Measurements from ENCODE around the gene SLC37A2.
"Not testable (repeated sequence)": the region's sequence is repeated elsewhere in the genome, so short reads cannot be mapped to it uniquely, and the experiment has no call there.

SLC37A2 gene

DNA sequence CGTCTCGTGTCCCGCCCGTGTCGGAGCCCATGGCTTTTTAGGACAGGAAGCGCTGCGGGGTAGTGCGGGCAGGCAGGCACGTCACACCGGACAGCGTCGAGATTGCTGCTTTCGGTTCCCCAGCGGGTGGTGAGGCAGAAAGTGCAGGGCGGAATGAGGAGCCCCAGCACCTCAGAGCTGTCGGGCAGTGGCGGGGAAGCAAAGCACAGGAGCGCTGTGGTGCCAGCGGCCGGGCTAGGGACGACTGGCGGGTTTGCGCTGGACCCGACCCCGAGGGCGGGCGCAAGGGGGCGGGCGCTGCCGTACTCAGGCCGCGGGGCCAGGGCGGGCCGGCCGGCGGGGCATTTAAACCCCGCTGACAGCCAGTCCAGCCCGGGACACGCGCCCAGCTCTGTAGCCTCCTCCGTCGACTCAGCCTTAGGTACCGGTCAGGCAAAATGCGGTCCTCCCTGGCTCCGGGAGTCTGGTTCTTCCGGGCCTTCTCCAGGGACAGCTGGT lies at the start of gene SLC37A2:
SLC37A2 (plus strand) TSS at position 375 of the 498 bp plus-strand sequence; CDS start at position 438, 63 bp downstream.
- peak in 2 of 3 experiments; percentile 58 to 59 for DNase-seq

DNA sequence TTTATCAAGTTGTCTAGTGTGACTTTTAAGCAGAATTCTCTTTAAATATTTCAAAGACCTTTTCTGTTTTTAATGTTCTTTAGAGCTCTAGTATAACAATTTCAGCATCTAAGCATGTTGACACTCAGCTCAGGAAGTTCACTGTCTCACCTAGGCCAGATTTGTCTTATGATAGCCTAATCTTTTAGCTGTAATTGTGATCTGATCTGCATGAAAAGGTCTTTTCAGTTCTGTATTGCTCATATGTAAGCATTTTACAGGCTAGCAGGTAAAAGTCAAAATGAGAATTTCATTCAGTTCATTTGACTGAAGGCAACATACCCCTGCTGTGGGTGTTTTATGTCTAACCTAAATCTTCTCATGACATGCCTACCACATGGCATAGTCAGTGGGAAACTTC lies 46.7 kb upstream of the SLC37A2 start:
- DNase-seq, result no peak

DNA sequence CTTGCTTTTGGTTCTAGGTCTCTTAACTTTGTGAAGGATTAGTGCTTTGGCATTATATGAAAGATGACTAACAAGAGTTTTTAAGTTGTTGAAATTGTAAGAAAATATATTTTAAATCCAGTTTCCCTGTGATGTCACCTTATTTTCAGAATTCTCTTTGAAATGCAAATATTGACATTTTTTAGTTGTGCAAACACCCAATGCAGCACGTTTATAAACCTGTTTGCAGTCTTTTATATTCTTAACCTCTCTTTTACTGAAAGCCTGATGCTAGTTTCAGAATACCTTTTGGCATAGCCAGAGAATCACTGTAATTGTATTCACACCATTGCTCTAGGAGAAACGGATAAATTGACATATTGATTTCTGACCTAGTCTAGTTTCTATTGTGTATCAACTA lies 42.8 kb upstream of the SLC37A2 start:
- no peak for DNase-seq

DNA sequence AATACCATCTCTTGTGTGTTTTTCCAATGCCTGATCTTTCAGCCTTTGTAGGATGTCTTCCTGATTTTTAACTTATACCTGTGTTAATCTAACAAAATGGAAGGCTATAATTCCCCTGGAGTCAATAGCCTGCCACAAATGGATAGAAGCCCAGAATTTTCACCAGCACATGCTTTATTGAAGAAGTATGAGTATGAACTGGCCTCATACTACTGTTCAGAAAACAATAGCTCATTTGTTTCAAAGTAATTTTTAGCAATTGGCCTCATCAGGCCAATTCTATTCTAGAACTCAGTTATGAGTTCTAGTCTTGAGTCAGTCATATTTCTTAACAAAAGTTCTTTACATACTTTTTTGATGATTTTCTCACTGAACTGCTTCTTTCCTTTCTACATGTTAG lies 40.6 kb upstream of the SLC37A2 start:
- no peak for DNase-seq

DNA sequence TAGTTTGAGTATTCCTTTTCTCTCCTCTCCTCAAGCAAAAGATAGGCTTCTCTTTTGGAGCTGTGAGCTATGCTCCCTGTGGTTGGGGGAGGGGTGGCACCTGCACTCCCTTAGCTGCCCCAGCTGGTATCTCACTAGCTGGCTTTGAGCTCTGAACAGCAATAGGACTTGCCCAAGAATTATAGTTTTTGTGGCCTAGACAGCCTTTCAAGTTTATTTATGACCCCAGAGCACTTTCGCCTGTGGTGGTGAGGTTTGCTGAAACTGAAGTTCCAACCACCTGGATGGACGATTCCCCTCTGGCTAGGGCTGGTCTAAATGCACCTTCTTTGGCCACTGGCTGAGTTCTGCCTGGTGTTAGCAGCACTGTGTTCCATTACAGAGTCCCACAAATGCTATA lies 37.1 kb upstream of the SLC37A2 start:
- DNase-seq, result no peak

DNA sequence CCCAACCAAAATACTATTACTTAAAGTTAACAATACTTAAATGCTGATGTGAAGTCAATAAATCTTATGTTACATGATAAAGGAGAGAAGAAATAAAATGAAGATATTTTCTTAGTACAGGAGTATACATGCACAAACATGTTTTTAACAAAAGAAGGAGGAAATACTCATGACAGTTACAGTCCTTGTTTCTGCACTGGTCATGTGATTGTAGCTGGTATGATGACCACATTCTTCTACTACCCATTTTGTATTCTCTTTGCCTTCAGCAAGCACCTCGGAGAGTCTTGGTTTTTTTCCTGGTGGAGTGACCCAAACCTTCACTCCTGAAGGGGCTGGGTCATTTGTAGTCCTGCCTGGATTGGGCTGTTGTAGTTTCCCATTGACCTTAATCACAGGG lies 33.7 kb upstream of the SLC37A2 start:
- not testable (repeated sequence) for DNase-seq

DNA sequence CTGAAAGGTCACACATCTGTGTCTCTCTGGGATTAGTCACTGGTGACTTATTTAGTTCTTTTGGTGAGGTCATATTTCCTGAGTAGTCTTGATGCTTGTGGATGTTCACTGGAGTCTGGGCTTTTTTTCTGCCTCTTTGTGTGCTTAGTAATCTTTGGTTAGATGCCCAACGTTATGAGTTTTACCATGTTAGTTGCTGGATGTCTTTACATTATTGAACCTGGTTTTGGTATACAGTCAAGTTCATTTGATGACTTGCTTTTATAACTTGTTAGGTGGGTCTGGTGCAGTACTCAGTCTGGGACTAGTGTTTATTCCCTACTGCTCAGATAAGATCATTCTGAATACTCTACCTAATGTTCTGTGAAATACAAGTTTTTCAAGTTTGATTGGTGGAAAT lies 26.2 kb upstream of the SLC37A2 start:
- DNase-seq, result no peak

DNA sequence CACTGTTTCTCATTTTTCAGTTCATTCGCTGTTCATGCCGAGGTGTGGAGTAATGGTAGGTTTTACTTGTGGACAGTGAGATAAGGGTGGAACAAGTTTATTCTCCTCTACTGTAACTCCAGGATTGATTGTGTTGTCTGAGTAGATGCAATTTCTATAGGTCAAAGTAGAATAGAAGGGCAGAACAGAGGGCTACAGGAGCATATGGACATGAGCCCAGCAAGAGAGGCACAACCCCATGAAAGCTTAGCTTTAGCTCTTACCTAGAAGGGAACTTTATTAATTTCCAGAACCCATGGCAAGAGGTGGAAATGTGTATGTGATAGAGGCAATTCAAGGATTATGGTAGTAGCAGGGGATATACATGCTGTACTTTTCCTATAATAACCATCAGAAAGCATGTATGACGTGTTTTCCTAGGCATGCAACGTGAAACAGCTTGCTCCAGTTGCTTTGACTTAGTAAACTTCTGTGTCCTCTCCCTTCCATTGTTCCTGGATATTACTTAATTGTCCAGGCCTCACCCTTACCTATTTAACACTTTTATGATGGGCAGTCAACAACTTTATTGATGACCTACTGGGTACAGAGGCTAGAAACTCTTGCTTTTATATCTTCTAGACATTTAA lies 13.8 kb upstream of the SLC37A2 start:
- DNase-seq, result no peak

DNA sequence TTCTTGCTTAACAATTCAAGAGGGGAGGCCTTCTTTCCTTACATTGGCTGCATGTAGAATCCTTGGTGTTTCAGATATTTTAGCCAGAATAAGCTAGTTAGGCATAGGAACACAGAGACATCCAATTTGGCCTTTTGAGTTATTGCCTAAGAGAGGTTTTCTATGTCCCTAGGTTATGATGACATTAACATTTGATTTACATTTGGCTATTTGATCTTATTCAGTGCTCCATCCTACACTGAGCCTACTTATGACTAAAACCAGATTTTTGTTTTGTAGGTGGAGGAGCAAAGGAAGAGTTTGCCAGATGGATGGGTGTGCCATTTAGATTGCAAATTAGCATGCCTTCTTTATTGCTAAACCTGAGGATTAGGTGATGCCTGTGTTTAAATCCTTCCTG lies 11.1 kb upstream of the SLC37A2 start:
- no peak for DNase-seq

DNA sequence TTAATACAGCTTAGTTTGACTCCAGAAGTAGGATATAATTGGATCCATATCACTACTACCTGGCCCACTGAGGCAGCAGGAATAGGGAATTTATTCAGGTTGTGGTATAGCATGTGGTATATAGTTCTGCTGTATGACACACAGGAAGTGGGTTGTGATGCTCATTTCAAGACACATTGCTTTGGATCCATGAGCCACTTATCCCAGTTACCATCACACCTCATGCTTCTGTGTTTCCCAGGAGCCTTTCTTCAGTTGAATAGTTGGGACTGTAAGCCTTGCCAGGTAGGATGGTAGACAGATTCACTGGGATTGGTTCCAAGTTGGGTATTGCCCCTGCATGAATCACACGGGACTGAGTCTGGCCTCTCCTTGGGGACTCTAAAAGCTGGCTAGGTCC lies 9.9 kb upstream of the SLC37A2 start:
- DNase-seq, result no peak

DNA sequence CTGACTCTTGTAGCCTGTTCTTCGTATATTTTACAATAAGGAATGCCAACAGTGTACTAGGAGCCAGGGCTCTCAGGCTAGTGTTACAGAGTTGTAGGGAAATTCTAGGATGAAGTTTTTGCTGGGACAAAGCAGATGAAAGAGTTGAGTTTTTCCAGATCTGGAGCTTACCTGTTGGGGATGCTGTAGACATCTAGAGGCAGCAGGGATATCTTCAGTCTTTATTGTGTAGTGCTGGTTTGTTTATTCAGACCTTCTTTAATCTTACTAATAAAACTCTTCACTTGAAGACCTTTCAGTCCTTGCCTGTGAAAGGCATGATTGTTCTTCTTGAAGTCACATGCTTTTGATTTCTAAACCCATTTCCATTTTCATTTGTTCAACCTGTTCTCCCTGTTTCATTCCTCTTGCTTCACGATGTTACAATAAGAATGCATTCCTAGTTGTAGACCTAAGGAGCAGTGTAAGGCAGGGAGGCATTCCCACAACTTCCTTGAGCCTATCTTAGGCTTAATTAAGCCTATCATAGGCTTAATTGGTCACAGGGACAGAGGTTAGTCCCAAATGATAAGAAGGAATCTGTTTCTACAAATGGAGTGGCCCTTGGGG lies 7.9 kb upstream of the SLC37A2 start:
- no peak for DNase-seq

DNA sequence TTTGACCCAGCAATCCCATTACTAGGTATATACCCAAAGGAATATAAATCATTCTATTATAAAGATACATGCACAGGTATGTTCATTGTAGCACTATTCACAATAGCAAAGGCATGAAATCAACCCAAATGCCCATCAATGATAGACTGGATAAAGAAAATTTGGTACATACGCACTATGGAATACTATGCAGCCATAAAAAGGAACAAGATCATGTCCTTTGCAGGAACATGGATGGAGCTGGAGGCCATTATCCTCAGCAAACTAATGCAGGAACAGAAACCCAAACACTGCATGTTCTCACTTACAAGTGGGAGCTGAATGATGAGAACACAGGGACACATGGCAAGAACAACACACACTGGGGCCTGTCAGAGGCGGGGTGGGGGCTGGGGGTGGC lies 7.0 kb upstream of the SLC37A2 start:
- DNase-seq, result not testable (repeated sequence)

DNA sequence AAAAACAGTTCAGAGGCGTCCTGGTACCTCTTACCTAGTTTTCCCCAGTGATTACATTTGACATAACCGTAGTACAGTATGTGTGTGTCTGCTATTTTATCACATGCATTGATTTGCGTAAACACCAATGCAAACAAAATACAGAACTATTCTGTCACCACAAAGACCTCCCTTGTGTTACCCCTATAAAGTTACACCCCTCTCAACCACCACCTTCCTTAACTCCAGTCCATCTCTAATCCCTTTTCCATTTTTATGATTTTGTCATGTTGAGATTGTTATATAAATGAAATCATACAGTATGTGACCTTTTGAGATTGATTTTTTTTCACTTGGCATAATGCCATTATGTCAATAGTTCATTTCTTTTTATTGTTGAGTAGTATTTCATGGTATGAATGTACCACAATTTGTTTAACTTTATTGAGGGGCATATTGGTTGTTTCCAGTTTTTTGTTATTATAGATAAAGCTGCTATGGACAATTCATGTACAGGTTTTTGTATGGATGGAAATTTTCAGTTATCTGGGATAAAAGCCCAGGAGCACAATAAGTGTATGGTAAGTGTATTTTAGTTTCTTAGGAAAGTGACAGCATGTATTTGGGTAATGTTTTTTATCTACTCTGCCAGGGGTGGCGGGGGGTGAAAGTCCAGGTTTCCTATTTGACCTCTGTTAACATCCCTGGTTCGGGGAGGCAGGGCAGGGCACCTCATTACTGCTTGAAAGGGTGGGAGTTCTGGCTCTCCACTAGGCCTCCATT lies 6.0 kb upstream of the SLC37A2 start:
- DNase-seq, result no peak

DNA sequence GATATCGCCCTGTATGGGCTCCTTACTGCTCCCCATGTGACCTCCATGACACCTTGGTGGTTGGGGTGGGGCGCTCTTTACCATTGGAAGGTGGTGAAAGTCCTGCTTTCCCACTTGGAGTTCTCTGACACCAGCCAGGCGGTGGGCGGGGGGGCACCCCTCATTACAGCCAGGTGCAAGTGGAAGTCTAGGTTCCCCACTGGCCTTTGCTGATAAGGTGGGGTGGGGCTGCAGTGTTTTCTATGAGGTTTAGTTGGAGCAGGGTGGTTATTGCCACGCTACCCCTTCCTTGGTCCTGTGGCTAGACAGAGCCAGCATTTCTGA lies 5.5 kb upstream of the SLC37A2 start:
- DNase-seq, result no peak

DNA sequence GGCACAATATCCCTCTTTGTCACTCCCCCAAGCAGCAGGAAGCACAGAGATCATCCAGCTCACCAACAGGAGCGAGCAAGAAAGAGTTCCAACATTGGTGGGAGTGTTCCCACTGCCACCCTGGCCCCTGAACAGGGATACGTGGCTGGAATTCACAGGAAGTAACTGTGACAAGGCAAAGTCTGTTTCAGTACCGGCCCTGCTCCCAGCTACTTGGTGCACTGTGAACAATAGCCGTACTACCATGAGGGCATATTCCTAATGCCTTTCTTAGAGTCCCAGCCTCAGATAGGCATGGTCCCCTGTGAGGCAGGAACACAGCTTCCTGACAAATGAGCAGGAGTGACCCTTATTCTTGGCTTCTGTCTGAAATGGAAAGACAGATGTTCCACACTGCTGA lies 1.8 kb upstream of the SLC37A2 start:
- DNase-seq, result no peak

DNA sequence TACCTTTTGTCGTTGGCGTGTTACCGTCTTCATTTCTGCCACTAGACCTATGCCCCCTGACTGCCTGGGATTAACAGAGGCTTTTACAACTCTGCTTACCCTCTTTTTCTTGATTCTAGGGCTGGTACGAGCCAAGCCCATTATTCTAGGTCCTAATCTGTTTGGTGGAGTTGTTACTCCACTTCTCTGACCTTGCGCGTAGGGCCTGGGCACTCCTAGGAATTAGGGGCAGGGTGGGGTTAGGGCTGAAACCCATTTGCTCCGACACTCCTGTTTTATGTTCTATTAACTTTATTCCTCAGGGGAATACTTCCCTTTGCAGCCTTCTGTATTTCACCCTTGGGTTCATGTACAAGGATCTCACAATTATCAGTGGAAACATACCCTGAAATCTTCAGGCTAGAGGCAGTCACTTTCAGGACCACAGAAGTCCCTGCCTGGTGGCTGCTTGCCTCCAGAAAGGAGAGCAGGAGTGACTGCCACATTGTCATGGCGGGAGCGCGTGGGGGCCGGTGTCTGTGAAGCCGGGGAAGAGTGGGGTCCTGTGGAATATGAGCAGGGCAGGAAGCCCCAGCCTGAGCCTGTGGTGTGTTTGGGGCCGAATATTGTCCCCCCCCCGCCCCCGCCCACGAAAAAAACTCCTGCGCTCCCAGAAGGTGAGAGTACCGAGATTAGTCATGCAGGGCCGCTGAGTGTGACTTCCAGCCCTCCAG lies 731 bp upstream of the SLC37A2 start:
- DNase-seq, result no peak

DNA sequence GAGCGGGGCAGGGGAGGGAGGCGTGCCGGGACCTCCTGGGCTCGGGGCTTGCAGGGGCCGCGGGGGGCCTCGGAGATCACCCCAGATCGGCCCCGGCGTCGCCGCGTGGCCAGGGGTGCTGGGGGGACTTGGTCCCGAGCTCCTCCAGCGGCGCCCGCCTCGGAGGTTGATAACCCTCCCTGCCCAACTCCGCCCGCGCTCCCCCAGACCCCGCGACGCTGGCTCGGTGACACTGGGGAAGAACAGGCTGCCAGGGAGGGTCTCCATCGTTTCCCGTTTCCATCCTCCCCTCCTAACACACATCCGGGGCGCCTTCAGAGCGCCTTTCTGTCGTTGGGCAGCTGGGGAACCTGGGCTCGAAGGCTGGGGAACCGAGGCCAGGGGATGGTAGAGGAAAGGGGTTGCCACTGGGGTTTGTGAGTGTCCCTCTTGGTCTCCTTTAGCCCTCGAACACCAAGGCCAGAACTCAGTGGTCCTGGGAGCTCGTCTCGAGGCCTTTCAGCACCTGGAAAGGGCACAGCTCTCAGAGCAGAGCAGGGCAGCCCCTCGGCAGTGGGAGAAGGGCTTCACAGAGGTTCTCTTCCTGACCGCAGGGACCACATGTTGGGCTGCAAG lies 431 bp downstream of the SLC37A2 start:
- DNase-seq, result peak in 2 of 3 experiments; percentile 34 to 52

DNA sequence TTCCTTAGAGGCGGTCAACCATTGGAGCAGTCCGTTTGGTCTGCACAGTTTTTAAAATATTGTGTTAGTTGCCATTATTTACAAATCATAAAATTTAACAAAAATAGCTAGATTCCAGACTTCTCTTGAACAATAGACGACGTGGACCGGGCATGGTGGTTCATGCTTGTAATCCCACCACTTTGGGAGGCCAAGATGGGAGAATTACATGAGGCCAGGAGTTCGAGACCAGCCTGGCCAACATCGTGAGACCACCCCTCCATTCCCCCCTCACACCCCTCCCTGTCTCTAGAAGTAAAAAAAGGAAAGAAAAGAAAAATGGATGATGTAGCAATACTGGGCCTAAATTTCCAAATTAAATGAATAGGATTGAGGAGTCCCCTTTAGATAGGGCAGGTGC lies 965 bp downstream of the SLC37A2 start:
- no peak for DNase-seq

DNA sequence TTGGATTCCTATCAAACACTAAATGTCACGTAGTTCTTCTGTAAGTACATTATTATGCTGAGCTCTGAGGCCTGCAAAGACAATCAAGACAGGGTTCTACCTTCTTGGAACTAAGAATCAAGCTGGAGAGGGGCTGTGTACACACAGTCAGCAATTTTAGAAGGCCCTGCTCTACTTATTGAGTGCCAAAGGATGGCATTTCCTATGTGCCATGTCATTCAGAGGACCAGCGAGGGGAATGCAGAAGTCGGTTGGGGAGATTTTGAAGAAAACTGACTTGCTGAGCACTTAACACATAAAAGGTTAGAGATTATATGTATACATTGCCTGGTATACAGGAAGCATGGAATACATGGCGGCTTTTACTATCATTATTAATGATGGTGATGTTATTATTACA lies 5.3 kb downstream of the SLC37A2 start:
- no peak for DNase-seq

DNA sequence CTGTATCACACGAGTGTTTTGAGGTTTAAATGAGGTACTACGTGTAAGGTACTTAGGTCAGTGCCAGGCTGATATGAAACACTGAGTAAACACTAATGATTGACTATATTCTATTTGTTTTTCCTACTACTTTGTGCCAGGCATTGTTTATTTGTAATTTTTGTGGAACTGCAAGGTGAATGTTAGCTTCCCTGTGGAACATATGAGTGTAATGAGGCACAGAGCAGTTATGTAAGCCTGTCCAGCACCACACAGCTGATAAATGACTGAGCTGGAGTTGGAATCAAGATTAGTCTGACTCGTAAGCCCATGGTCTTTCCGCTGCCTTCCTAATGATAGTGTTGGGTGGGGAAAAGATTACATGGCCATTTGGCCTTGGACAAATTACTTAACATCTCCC lies 5.9 kb downstream of the SLC37A2 start:
- no peak for DNase-seq

DNA sequence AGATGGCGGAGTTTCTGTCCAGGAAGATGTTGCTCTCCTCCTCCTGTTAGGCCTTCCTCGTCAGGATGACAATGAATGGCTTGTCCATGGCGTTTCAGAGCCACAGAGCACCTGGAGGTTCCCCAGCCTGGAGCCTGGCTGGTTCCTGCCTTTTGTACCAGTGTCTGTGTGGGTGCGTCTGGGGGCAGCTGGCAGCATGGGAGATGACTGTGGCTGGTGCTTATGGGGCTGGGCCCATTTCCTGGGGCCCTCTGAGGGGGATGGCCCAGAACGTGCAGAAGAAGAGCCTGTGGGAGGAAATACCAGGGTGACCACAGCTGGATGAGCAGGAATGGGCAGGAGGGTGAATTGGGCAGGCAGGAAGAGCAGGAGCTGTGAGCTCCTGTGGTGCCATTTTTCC lies 6.7 kb downstream of the SLC37A2 start:
- peak in 1 of 3 experiments; percentile 20 for DNase-seq

DNA sequence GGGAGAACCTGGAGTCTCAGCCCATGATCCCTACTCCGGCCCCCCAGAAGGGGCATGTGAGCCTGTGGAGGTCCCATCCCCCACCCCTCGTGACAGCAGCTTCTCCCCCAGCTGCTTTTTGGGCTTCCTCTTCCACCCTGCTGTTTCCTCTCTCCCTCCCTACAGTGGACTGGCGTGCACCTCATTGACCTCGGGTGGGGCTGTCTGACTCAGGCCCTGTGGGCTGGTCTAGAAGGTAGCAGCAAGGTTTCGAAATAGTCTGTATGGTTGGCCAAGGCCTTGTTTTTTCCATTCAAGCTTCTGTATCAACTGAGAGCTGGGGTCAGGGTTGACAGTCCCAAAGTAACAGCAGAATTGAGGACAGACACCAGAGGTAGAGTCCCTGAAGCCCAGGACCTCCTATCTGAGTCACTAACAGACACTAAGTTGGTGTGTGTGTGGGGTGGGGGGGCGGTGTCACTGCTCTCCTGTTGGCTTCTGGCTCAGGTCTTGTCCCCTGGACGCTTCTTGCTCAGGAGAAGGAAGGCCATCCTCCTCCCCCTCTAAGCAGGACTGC lies 7.7 kb downstream of the SLC37A2 start:
- no peak for DNase-seq

DNA sequence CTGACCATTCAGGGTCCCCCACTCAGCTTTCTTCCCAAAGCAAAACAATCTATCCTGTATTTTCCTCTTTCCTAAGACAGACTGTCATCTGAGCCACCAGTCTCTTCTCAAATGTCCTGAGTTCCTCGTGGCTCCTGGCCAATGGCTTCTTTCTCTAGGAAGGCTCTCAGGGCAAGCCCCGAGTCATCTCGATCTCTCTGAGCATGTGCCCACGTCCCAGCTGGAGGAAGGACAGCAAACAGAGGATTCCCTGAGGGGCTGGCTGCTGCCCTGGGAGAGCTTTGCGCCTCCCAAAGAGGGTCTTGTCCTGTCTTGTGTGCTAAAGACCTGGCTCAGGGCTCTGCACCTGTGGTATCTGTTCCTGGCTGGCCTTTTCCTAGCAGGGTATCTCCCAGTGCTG lies 8.3 kb downstream of the SLC37A2 start:
- no peak for DNase-seq

All from NCI-H1417 (cell line).